Head of caudate nucleus (tissue), 42 donors: Measurements from ENCODE around the gene LRATD1.
A peak's percentile ranks its signal among the peaks of the same experiment; 100 is the strongest.

ENCODE experiments used
- DNase-seq, 42 donors: peaks; one replicate each; pipeline versions ENCODE4 v3.0.0 to v3.0.0-alpha.2; 2020 to 2021; ENCODE audit warnings: mixed read lengths in 7 of 42
- intact Hi-C: fragments of 100-400 bp; cut with DNase I; formaldehyde crosslinking; loops from one replicate; pipeline ENCODE4 v1.15.0; 2022

LRATD1 gene

GRCh38 chr2:14631406-14632040, 994 bp upstream of the LRATD1 start:
- no peak for DNase-seq
- intact Hi-C loops: no loop called here

- intact Hi-C loops: no loop called here
- peak in 31 of 42 donors; percentile 3 to 49 (median 19) for DNase-seq
Measured at GRCh38 chr2:14633061-14633460, 544 bp downstream of the LRATD1 start.

- DNase-seq: peak in 28 of 42 donors; percentile 2 to 50 (median 16)
- intact Hi-C loops: no loop called here
Measured at GRCh38 chr2:14633461-14634181, 1.1 kb downstream of the LRATD1 start.

GRCh38 chr2:14634182-14634488, 1.6 kb downstream of the LRATD1 start:
- DNase-seq: peak in 2 of 42 donors; percentile 8 to 17
- intact Hi-C loops: no loop called here

- peak; percentile 47 to 87 (median 73) for DNase-seq
- intact Hi-C loops: no loop called here
Measured at GRCh38 chr2:14634489-14635390, 2.2 kb downstream of the LRATD1 start.

GRCh38 chr2:14635391-14635871, 2.9 kb downstream of the LRATD1 start:
- peak; percentile 57 to 95 (median 82) for DNase-seq
- intact Hi-C loops: no loop called here

GRCh38 chr2:14638488-14638887, 6.0 kb downstream of the LRATD1 start:
- DNase-seq: no peak
- intact Hi-C loops: no loop called here

- intact Hi-C loops: no loop called here
- peak in 13 of 42 donors; percentile 2 to 60 (median 34) for DNase-seq
Measured at GRCh38 chr2:14641116-14641515, 8.6 kb downstream of the LRATD1 start.

GRCh38 chr2:14642499-14642898, 10.0 kb downstream of the LRATD1 start:
- DNase-seq: no peak
- intact Hi-C loops: no loop called here

GRCh38 chr2:14647714-14648113, 15.2 kb downstream of the LRATD1 start:
- intact Hi-C loops: no loop called here
- no peak for DNase-seq

GRCh38 chr2:14650066-14650465, 17.5 kb downstream of the LRATD1 start:
- intact Hi-C loops: no loop called here
- DNase-seq: peak in 12 of 42 donors; percentile 4 to 62 (median 23)

- intact Hi-C loops: no loop called here
- no peak for DNase-seq
Measured at GRCh38 chr2:14654835-14655282, 22.3 kb downstream of the LRATD1 start.

GRCh38 chr2:14656146-14656545, 23.6 kb downstream of the LRATD1 start:
- DNase-seq: no peak
- intact Hi-C loops: no loop called here

GRCh38 chr2:14661163-14661562, 28.6 kb downstream of the LRATD1 start:
- intact Hi-C loops: no loop called here
- DNase-seq: no peak

GRCh38 chr2:14673351-14673875, 40.9 kb downstream of the LRATD1 start:
- intact Hi-C loops: no loop called here
- DNase-seq: peak in 27 of 42 donors; percentile 4 to 46 (median 18)

GRCh38 chr2:14675489-14675888, 43.0 kb downstream of the LRATD1 start:
- intact Hi-C loops: no loop called here
- DNase-seq: no peak

- intact Hi-C loops: no loop called here
- DNase-seq: no peak
Measured at GRCh38 chr2:14676371-14676770, 43.9 kb downstream of the LRATD1 start.

- DNase-seq: no peak
- intact Hi-C loops: no loop called here
Measured at GRCh38 chr2:14677039-14677438, 44.5 kb downstream of the LRATD1 start.

GRCh38 chr2:14678761-14679160, 46.2 kb downstream of the LRATD1 start:
- peak in 1 of 42 donors; percentile 14 for DNase-seq
- intact Hi-C loops: no loop called here
